GM10266 (cell line): ENCODE results near the gene CORO6.

Experiments
- DNase-seq: peaks from one replicate; pipeline ENCODE4 v3.0.0; 2012; ENCODE audit errors: extremely low spot score
- CTCF ChIP-seq: IDR thresholded peaks from 2 replicates; pipeline ENCODE4 v1.5.1; 2012; ENCODE audit warnings: mild to moderate bottlenecking, low read depth; ENCODE audit not compliant: control insufficient read depth, insufficient read depth; ENCODE audit errors: missing control alignments

The CORO6 gene

GRCh38 chr17:29578626-29579485 lies 43.9 kb downstream of the CORO6 start:
- no peak for TF ChIP-seq CTCF
- DNase-seq = no peak

GRCh38 chr17:29577385-29578211 lies 45.1 kb downstream of the CORO6 start:
- no peak for DNase-seq
- TF ChIP-seq CTCF = no peak

GRCh38 chr17:29577001-29577370 lies 45.7 kb downstream of the CORO6 start:
- DNase-seq = no peak
- TF ChIP-seq CTCF = no peak

GRCh38 chr17:29576214-29577000 lies 46.3 kb downstream of the CORO6 start:
- no peak for DNase-seq
- TF ChIP-seq CTCF = no peak

- no peak for TF ChIP-seq CTCF
- DNase-seq = no peak
Measured at GRCh38 chr17:29575511-29576213, 47.0 kb downstream of the CORO6 start.

- TF ChIP-seq CTCF = no peak
- DNase-seq = no peak
Measured at GRCh38 chr17:29574732-29575510, 47.8 kb downstream of the CORO6 start.
